Liver (tissue), 9 donors: Measurements from ENCODE around the gene KCTD2. TPM values are rescaled to one million over a fixed set of nuclear protein-coding genes. Genes with fewer than 3 reads are reported as not detected.

ENCODE experiments used
- DNase-seq: peaks from one replicate; pipeline ENCODE4 v3.0.0-alpha.2; 2017; ENCODE audit warnings: low spot score
- H3K27ac ChIP-seq, 2 donors: one replicate each; pipeline ENCODE4 v1.7.0; 2013; ENCODE audit warnings: inconsistent platforms in 2 of 2, low read length in 2 of 2, control low read depth in 1 of 2, low read depth in 1 of 2, mild to moderate bottlenecking in 1 of 2
- H3K27me3 ChIP-seq, 4 donors: one replicate each; pipeline versions ENCODE4 v1.6.1 to v1.7.0; 2013; ENCODE audit warnings: low read length in 3 of 4, inconsistent platforms in 1 of 4, mild to moderate bottlenecking in 1 of 4, moderate library complexity in 1 of 4; ENCODE audit not compliant: control insufficient read depth in 4 of 4, insufficient read depth in 4 of 4
- H3K36me3 ChIP-seq, 4 donors: one replicate each; pipeline versions ENCODE4 v1.6.1 to v1.7.0; 2013; ENCODE audit warnings: low read length in 3 of 4, mild to moderate bottlenecking in 3 of 4, low read depth in 1 of 4, moderate library complexity in 1 of 4; ENCODE audit not compliant: control insufficient read depth in 4 of 4, insufficient read depth in 3 of 4
- H3K4me1 ChIP-seq, 4 donors: one replicate each; pipeline versions ENCODE4 v1.6.1 to v1.7.0; 2013; ENCODE audit warnings: low read length in 3 of 4, mild to moderate bottlenecking in 3 of 4, moderate library complexity in 1 of 4; ENCODE audit not compliant: control insufficient read depth in 4 of 4, insufficient read depth in 4 of 4
- H3K4me3 ChIP-seq, 3 donors: one replicate each; pipeline versions ENCODE4 v1.6.1 to v1.7.0; 2013; ENCODE audit warnings: low read length in 3 of 3, control low read depth in 1 of 3, low read depth in 1 of 3, mild to moderate bottlenecking in 1 of 3
- H3K9ac ChIP-seq, 2 donors: one replicate each; pipeline ENCODE4 v1.7.0; 2013; ENCODE audit warnings: low read length in 2 of 2, mild to moderate bottlenecking in 2 of 2, moderate library complexity in 2 of 2, control low read depth in 1 of 2, low read depth in 1 of 2
- H3K9me3 ChIP-seq, 4 donors: one replicate each; pipeline versions ENCODE4 v1.6.1 to v1.7.0; 2013; ENCODE audit warnings: low read length in 3 of 4; ENCODE audit not compliant: control insufficient read depth in 4 of 4
- EGR1 ChIP-seq, 2 donors: IDR thresholded peaks; 2 replicates each; pipeline ENCODE4 v1.6.1; 2016 to 2018; ENCODE audit warnings: antibody characterized with exemption in 2 of 2, low read depth in 2 of 2
- FOXA1 ChIP-seq: IDR thresholded peaks from 2 replicates; pipeline ENCODE4 v1.6.1; 2016; ENCODE audit warnings: antibody characterized with exemption
- FOXA2 ChIP-seq: IDR thresholded peaks from 2 replicates; pipeline ENCODE4 v1.6.1; 2016; ENCODE audit warnings: antibody characterized with exemption
- GABPA ChIP-seq, 2 donors: IDR thresholded peaks in 1 of 2; conservative IDR thresholded peaks in 1 of 2; 2 replicates each; pipeline ENCODE4 v1.6.1; 2016; ENCODE audit warnings: antibody characterized with exemption in 2 of 2, mild to moderate bottlenecking in 1 of 2, moderate library complexity in 1 of 2
- HNF4A ChIP-seq, 2 donors: conservative IDR thresholded peaks; 2 replicates each; pipeline ENCODE4 v1.6.1; 2016; ENCODE audit warnings: antibody characterized with exemption in 2 of 2, mild to moderate bottlenecking in 2 of 2
- HNF4G ChIP-seq: IDR thresholded peaks from 2 replicates; pipeline ENCODE4 v1.6.1; 2016; ENCODE audit warnings: antibody characterized with exemption
- JUND ChIP-seq, 2 donors: IDR thresholded peaks; 2 replicates each; pipeline ENCODE4 v1.6.1; 2016; ENCODE audit warnings: antibody characterized with exemption in 2 of 2
- NR2F2 ChIP-seq: IDR thresholded peaks from 2 replicates; pipeline ENCODE4 v1.6.1; 2016; ENCODE audit warnings: antibody characterized with exemption
- RAD21 ChIP-seq, 2 donors: IDR thresholded peaks; 2 replicates each; pipeline ENCODE4 v1.6.1; 2016; ENCODE audit warnings: antibody characterized with exemption in 2 of 2, mild to moderate bottlenecking in 2 of 2
- RXRA ChIP-seq, 2 donors: IDR thresholded peaks; 2 replicates each; pipeline ENCODE4 v1.6.1; 2017 to 2018; ENCODE audit warnings: antibody characterized with exemption in 2 of 2, mild to moderate bottlenecking in 1 of 2
- SP1 ChIP-seq: IDR thresholded peaks from 2 replicates; pipeline ENCODE4 v1.6.1; 2018; ENCODE audit warnings: antibody characterized with exemption, mild to moderate bottlenecking
- TAF1 ChIP-seq: conservative IDR thresholded peaks from 2 replicates; pipeline ENCODE4 v1.6.1; 2016; ENCODE audit warnings: antibody characterized with exemption, mild to moderate bottlenecking
- YY1 ChIP-seq: IDR thresholded peaks from 2 replicates; pipeline ENCODE4 v1.6.1; 2016; ENCODE audit warnings: antibody characterized with exemption, mild to moderate bottlenecking
- WGBS: extraction: QIAGEN DNeasy Blood & Tissue Kit; methylation state at CpG from one replicate; pipeline ENCODE4 v1.1.7; 2013; 5-methylcytosine and 5-hydroxymethylcytosine counted together
- polyA plus RNA-seq, 2 donors: library from polyadenylated mRNA; stranded (reverse) in 1 of 2; unstranded in 1 of 2; fragments of 200-250 nt in 1 of 2; fragments of >200 nt in 1 of 2; fragmentation: Nextera tagmentation in 1 of 2; extraction: Ambion mirVana in 1 of 2; gene quantifications; one replicate each; pipeline versions ENCODE4 v1.2.1 to v1.2.3, GENCODE V29; 2013 to 2015
- total RNA-seq, 2 donors: library from RNA; depleted of rRNA; stranded (reverse); fragments of >200 nt; gene quantifications; one replicate each; pipeline ENCODE4 v1.2.3, GENCODE V29; 2014
- TF ChIP-seq, protein P1 (sequence below): IDR thresholded peaks from 2 replicates; pipeline ENCODE4 v1.6.1; 2016; ENCODE audit warnings: antibody characterized with exemption
- TF ChIP-seq, protein P2 (sequence below): IDR thresholded peaks from 2 replicates; pipeline ENCODE4 v1.6.1; 2016; ENCODE audit warnings: antibody characterized with exemption, mild to moderate bottlenecking
- TF ChIP-seq, protein P3 (sequence below): IDR thresholded peaks from 2 replicates; pipeline ENCODE4 v1.6.1; 2016; ENCODE audit warnings: antibody characterized with exemption
- TF ChIP-seq, protein P4 (sequence below): fragments of 150-350 bp; IDR thresholded peaks from 2 replicates; pipeline ENCODE4 v1.5.1; 2017; ENCODE audit warnings: improper control_type of control experiment, low read depth, low read length; ENCODE audit not compliant: missing input control
- TF ChIP-seq, protein P5 (sequence below): IDR thresholded peaks from 2 replicates; pipeline ENCODE4 v1.6.1; 2016; ENCODE audit warnings: antibody characterized with exemption
- donor health status: healthy.
- donor health status: healthy.
- donor health status: healthy.
- donor health status: healthy.
- donor health status: healthy.

KCTD2 gene
- total and polyA plus RNA-seq, 4 donors = 2.4 to 8.2 (median 6.4) TPM

DNA sequence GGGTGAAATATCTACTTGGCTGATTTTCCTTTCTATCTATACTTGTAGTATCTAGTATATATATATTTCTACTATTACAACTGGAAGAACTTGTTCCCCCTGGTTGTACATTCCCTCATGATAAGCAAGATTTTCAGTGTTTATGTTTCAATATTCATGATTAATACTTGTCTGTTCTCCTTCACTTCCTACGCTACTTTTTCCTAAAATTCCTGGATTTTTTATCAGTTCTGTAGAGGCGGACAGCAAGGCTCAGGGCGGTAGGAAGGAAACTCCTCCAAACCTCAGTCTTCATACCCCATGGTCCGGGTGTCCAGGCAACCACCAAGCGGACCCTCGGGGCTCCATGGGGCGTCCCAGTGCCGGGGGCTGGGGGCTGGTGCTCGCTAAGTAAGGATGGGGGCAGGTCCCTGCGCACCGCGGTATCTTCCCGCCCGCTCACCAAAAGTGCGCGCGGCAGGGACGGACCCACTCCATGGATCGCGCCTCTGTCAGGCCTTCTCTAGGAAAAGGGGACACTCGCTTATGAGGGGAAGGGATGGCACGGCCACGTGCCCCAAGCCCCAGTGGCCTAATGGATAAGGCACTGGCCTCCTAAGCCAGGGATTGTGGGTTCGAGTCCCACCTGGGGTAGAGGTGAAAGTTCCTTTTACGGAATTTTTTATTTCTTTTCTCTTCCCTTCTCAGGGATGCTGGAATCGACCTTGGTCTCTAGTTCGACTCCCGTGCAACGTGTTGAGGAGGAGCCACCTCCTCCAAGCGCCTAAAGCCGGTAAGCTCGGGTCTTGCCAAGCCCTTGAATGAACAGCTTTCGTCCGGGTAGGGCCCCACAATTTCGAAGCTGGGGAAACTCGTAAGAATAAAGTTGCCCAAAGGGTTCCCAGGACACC lies 13.4 kb upstream of the KCTD2 start:
- H3K36me3 ChIP-seq = peaks cover 0 to 4% (median 3%) of the 10 kb centered on the region in 4 donors
- WGBS = 3% methylated on average over 36 of the region's 36 CpGs
- no peaks in the 10 kb centered on the region for H3K9me3 ChIP-seq
- DNase-seq = peak; percentile 95
- peak in 1 of 2 donors; percentile 44 for TF ChIP-seq RXRA (IDR thresholded peaks at IDR 0.05)
- TF ChIP-seq, protein P1, sequence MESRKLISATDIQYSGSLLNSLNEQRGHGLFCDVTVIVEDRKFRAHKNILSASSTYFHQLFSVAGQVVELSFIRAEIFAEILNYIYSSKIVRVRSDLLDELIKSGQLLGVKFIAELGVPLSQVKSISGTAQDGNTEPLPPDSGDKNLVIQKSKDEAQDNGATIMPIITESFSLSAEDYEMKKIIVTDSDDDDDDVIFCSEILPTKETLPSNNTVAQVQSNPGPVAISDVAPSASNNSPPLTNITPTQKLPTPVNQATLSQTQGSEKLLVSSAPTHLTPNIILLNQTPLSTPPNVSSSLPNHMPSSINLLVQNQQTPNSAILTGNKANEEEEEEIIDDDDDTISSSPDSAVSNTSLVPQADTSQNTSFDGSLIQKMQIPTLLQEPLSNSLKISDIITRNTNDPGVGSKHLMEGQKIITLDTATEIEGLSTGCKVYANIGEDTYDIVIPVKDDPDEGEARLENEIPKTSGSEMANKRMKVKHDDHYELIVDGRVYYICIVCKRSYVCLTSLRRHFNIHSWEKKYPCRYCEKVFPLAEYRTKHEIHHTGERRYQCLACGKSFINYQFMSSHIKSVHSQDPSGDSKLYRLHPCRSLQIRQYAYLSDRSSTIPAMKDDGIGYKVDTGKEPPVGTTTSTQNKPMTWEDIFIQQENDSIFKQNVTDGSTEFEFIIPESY = no peak
- TF ChIP-seq NR2F2 = no peak
- TF ChIP-seq YY1 = peak; percentile 27
- TF ChIP-seq SP1 = no peak
- TF ChIP-seq FOXA1 = no peak
- TF ChIP-seq, protein P2, sequence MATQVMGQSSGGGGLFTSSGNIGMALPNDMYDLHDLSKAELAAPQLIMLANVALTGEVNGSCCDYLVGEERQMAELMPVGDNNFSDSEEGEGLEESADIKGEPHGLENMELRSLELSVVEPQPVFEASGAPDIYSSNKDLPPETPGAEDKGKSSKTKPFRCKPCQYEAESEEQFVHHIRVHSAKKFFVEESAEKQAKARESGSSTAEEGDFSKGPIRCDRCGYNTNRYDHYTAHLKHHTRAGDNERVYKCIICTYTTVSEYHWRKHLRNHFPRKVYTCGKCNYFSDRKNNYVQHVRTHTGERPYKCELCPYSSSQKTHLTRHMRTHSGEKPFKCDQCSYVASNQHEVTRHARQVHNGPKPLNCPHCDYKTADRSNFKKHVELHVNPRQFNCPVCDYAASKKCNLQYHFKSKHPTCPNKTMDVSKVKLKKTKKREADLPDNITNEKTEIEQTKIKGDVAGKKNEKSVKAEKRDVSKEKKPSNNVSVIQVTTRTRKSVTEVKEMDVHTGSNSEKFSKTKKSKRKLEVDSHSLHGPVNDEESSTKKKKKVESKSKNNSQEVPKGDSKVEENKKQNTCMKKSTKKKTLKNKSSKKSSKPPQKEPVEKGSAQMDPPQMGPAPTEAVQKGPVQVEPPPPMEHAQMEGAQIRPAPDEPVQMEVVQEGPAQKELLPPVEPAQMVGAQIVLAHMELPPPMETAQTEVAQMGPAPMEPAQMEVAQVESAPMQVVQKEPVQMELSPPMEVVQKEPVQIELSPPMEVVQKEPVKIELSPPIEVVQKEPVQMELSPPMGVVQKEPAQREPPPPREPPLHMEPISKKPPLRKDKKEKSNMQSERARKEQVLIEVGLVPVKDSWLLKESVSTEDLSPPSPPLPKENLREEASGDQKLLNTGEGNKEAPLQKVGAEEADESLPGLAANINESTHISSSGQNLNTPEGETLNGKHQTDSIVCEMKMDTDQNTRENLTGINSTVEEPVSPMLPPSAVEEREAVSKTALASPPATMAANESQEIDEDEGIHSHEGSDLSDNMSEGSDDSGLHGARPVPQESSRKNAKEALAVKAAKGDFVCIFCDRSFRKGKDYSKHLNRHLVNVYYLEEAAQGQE = no peak
- peak in 1 of 2 donors; percentile 4 for TF ChIP-seq JUND (IDR thresholded peaks at IDR 0.05)
- TF ChIP-seq HNF4A (conservative IDR thresholded peaks at IDR 0.05) = peak in 1 of 2 donors; percentile 28
- TF ChIP-seq FOXA2 = peak; percentile 30
- no peak for TF ChIP-seq GABPA (IDR thresholded peaks at IDR 0.05 in 1 of 2, conservative IDR thresholded peaks at IDR 0.05 in 1 of 2)
- no peak for TF ChIP-seq EGR1 (IDR thresholded peaks at IDR 0.05; ENCODE audit: low read depth in 2 of 2)
- peak in 1 of 2 donors; percentile 8 for TF ChIP-seq RAD21 (IDR thresholded peaks at IDR 0.05)
- TF ChIP-seq, protein P3, sequence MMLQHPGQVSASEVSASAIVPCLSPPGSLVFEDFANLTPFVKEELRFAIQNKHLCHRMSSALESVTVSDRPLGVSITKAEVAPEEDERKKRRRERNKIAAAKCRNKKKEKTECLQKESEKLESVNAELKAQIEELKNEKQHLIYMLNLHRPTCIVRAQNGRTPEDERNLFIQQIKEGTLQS = peak; percentile 99
- TF ChIP-seq HNF4G = no peak
- no peak for TF ChIP-seq TAF1
- TF ChIP-seq, protein P4, sequence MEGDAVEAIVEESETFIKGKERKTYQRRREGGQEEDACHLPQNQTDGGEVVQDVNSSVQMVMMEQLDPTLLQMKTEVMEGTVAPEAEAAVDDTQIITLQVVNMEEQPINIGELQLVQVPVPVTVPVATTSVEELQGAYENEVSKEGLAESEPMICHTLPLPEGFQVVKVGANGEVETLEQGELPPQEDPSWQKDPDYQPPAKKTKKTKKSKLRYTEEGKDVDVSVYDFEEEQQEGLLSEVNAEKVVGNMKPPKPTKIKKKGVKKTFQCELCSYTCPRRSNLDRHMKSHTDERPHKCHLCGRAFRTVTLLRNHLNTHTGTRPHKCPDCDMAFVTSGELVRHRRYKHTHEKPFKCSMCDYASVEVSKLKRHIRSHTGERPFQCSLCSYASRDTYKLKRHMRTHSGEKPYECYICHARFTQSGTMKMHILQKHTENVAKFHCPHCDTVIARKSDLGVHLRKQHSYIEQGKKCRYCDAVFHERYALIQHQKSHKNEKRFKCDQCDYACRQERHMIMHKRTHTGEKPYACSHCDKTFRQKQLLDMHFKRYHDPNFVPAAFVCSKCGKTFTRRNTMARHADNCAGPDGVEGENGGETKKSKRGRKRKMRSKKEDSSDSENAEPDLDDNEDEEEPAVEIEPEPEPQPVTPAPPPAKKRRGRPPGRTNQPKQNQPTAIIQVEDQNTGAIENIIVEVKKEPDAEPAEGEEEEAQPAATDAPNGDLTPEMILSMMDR = no peak
- TF ChIP-seq, protein P5, sequence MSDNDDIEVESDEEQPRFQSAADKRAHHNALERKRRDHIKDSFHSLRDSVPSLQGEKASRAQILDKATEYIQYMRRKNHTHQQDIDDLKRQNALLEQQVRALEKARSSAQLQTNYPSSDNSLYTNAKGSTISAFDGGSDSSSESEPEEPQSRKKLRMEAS = peak; percentile 97
- peaks cover 5 to 24% (median 15%) of the 10 kb centered on the region in 4 donors for H3K4me1 ChIP-seq
- peak overlapping the region in 1 of 2 donors; percentile 19 for H3K27ac ChIP-seq
- H3K9ac ChIP-seq = no peak overlapping the region
- peak overlapping the region; percentile 0 to 50 (median 25) for H3K4me3 ChIP-seq
- H3K27me3 ChIP-seq = no peaks in the 10 kb centered on the region
